ENCODE data around the gene CAMK2D. TPM values are rescaled to one million over a fixed set of nuclear protein-coding genes. Genes with fewer than 3 reads are reported as not detected.

Gene CAMK2D
- total RNA-seq, 2 experiments from 2014 or later = 62.8 to 66.1 TPM

DNA sequence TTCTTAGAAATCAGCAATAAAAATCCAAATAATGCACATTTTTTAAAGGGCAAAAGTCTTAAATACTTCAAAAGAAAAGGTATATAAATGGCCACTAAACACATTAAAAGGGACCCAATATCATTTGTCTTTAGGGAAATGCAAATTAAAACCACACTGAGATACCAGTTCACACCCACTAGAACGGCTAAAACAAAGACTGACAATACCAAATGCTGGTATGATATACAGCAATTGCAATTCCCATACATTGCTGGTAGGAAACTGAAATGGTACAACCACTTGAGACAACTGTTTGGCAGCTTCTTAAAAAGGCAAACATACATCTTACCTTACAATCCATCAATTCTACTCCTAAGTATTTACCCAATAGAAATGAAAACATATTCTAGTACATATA lies 33.7 kb downstream of the CAMK2D start:
- Mint-ChIP-seq H3K4me1 (ENCODE audit: low read depth) (peaks cover 61% of the 10 kb centered on the region), H3K9me3 (no peaks in the 10 kb centered on the region), H3K36me3 (ENCODE audit: low read depth) (peaks cover 42% of the 10 kb centered on the region), H3K27ac (no peak overlapping the region), H3K27me3 (no peaks in the 10 kb centered on the region), H3K4me3 (no peak overlapping the region)
- ChIA-PET CTCF (no interaction called here), POLR2A (no interaction called here)
- peak; percentile 37 for ATAC-seq
- DNase-seq = no peak
- TF ChIP-seq, protein P1, sequence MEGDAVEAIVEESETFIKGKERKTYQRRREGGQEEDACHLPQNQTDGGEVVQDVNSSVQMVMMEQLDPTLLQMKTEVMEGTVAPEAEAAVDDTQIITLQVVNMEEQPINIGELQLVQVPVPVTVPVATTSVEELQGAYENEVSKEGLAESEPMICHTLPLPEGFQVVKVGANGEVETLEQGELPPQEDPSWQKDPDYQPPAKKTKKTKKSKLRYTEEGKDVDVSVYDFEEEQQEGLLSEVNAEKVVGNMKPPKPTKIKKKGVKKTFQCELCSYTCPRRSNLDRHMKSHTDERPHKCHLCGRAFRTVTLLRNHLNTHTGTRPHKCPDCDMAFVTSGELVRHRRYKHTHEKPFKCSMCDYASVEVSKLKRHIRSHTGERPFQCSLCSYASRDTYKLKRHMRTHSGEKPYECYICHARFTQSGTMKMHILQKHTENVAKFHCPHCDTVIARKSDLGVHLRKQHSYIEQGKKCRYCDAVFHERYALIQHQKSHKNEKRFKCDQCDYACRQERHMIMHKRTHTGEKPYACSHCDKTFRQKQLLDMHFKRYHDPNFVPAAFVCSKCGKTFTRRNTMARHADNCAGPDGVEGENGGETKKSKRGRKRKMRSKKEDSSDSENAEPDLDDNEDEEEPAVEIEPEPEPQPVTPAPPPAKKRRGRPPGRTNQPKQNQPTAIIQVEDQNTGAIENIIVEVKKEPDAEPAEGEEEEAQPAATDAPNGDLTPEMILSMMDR (IDR thresholded peaks at IDR 0.05) = no peak
- intact Hi-C loops (cut with micrococcal nuclease) = no loop called here

DNA sequence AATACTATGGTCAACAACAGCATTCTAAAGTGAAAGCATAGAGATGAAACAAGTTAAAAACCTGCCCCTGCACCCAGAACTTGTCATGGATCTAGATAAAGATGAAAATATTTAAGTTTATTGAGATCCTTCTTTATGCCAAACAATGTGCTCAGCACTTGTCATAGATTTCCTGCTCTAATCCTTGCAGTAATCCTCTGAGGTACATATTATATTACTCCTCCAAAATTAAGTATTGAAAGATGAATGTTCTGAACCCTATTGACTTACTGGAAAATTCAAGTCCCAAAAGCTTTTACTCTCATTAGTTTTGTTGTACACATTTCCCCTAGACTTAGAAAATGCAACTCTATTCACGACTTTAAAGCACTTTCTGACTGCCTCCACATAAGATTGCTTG lies 35.6 kb downstream of the CAMK2D start:
- ChIA-PET POLR2A (interaction anchor here (1.2 kb wide), 1 partner anchor 19 kb away, joined by 3 read pairs; no protein-coding TSS in a partner anchor), CTCF (interaction anchor here (1.2 kb wide), 1 partner anchor 13 kb away, joined by 3 read pairs; no protein-coding TSS in a partner anchor)
- DNase-seq (no peak), ATAC-seq (no peak)
- Mint-ChIP-seq H3K27me3 (no peaks in the 10 kb centered on the region), H3K4me1 (ENCODE audit: low read depth) (peaks cover 62% of the 10 kb centered on the region), H3K4me3 (no peak overlapping the region), H3K36me3 (ENCODE audit: low read depth) (peaks cover 38% of the 10 kb centered on the region), H3K27ac (no peak overlapping the region), H3K9me3 (no peaks in the 10 kb centered on the region)
- TF ChIP-seq, protein P1 (IDR thresholded peaks at IDR 0.05) = no peak
- intact Hi-C loops (cut with micrococcal nuclease) = no loop called here

DNA sequence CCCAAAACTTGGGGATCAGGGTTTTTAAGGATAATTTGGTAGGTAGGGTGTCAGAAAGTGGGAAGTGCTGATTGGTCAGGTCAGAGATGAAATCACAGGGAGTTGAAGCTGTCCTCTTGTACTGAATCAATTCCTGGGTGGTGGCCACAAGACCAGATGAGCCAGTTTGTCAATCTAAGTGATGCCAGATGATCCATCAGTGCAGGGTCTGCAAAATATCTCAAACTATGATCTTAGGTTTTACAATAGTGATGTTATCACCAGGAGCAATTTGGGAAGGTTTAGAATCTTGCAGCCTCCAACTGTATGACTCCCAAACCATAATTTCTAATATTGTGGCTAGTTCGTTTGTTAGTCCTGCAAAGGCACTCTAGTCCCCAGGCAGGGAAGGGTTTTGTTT lies 43.3 kb downstream of the CAMK2D start:
- no peak for DNase-seq
- ChIA-PET CTCF (interaction anchor here (0.9 to 1.8 kb wide), 3 partner anchors 19 to 66 kb away, joined by 3 to 6 read pairs (median 4); no protein-coding TSS in a partner anchor), POLR2A (no interaction called here)
- H3K36me3 Mint-ChIP-seq (ENCODE audit: low read depth) = peaks cover 37% of the 10 kb centered on the region
- no peak overlapping the region for H3K27ac Mint-ChIP-seq
- TF ChIP-seq, protein P1 (IDR thresholded peaks at IDR 0.05) = no peak
- peaks cover 36% of the 10 kb centered on the region for H3K4me1 Mint-ChIP-seq (ENCODE audit: low read depth)
- no peaks in the 10 kb centered on the region for H3K9me3 Mint-ChIP-seq
- H3K27me3 Mint-ChIP-seq = no peaks in the 10 kb centered on the region
- no peak for ATAC-seq
- intact Hi-C loops (cut with micrococcal nuclease) = no loop called here
- no peak overlapping the region for H3K4me3 Mint-ChIP-seq

DNA sequence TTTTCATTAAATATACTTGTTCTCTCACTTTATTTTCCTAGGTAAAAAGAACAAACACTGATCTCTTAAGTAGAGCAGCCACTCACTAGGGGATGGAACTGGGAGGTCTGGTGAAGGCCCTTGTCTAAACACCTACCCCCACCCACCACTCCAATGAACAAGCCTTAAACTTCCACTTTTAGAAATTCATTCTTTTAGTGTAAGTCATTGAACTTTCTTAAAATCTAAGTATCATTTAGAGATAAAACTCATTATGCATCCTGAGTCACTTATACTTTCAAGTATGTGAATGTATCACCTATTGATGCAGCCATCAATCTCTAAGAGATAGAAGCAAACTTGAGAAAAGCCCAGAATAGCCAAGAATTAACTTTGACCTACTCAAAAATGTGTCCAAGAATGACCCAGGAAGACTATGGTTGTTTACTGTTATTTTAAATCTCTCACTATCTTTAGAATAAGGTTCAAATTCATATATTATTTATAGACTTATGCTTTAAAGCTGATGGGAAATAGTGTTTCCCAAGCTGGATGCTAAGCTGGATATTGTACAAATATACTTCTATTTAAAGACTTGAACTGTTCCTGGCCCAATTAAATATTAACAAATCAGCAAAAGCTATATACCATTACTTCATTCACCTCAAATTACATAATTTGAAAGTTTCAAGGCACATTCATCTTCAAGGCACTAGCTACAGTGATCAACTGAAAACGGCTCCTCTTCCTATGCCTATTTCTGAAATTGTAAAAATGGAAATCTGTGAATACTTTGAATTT lies 49.5 kb downstream of the CAMK2D start:
- H3K36me3 Mint-ChIP-seq (ENCODE audit: low read depth) = peaks cover 30% of the 10 kb centered on the region
- TF ChIP-seq, protein P1 (IDR thresholded peaks at IDR 0.05) = no peak
- ATAC-seq (no peak), DNase-seq (no peak)
- H3K4me3 Mint-ChIP-seq = no peak overlapping the region
- CTCF ChIA-PET = interaction anchor here (1.2 to 2.9 kb wide), 3 partner anchors 21 to 164 kb away, joined by 4 to 11 read pairs (median 6); no protein-coding TSS in a partner anchor
- no peak overlapping the region for H3K27ac Mint-ChIP-seq
- intact Hi-C loops (cut with micrococcal nuclease) = no loop called here
- H3K4me1 Mint-ChIP-seq (ENCODE audit: low read depth) = peaks cover 37% of the 10 kb centered on the region
- H3K27me3 Mint-ChIP-seq = no peaks in the 10 kb centered on the region
- POLR2A ChIA-PET = no interaction called here
- no peaks in the 10 kb centered on the region for H3K9me3 Mint-ChIP-seq

DNA sequence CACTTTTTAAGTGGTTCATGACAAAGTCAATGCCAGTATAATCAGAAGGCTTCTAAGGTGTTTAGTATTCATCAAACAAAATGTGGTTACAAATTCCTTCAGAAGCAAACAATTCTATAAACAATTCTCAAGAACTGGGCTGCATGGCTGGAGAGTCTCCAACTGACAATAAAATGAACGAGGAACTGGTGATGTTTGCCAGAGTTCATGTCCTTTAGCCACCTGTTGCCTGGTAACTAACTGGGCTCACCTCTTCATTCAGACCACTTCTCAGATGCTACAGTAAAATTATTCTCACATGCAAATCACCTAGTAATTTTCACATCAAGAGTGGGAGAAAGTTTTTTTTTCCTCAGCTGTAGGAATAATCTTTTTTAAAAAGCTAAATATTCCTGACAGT lies 53.3 kb downstream of the CAMK2D start:
- intact Hi-C loops (cut with micrococcal nuclease) = no loop called here
- POLR2A ChIA-PET = no interaction called here
- CTCF ChIA-PET = no interaction called here
- Mint-ChIP-seq H3K9me3 (no peaks in the 10 kb centered on the region), H3K4me1 (ENCODE audit: low read depth) (peaks cover 42% of the 10 kb centered on the region), H3K27ac (no peak overlapping the region), H3K4me3 (no peak overlapping the region), H3K27me3 (no peaks in the 10 kb centered on the region), H3K36me3 (ENCODE audit: low read depth) (peaks cover 19% of the 10 kb centered on the region)
- ATAC-seq (no peak), DNase-seq (no peak)
- TF ChIP-seq, protein P1 (IDR thresholded peaks at IDR 0.05) = no peak
